Measurements from ENCODE around the gene BRCC3.

Gene BRCC3

DNA sequence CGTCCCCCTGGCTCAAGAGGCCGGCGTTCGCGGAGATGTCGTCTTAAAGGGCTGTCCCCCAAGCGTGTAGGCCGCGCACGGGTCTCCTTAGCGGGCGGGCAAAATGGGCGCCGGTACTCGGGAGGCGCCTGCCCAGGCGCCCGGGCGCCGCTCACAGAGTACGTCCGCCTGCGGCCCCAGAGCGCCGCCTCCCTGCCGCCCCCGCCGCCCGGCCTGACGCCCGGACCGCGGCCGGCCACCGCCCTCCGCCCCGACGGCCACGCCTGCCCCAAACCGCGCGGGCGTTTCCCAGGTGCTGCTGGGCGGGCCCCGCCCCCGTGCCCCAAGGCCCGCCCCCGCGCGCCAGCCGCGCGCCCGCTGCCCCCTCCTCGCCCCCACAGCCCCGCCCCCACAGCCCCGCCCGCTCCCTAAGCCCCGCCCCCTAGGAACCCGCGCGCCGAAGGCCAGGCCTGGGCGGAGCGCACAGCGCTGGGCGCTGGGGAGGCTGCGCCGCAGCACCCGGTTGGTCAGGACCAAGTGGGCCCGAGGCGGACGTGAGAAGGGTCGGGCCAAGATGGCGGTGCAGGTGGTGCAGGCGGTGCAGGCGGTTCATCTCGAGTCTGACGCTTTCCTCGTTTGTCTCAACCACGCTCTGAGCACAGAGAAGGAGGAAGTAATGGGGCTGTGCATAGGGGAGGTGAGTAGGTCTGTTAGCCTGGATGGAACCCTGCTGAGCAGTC lies at the start of gene BRCC3, which contains the start of the genes CMC4 and MTCP1:
Gene BRCC3, plus strand, starts transcription at position 534 of the 719 bp plus-strand sequence. Its CDS starts 20 bp downstream, at position 554.
Gene CMC4, minus strand, starts transcription at position 162 of the 719 bp plus-strand sequence. CDS start 7,113 bp downstream, outside the sequence.
Gene MTCP1, minus strand, starts transcription at position 162 of the 719 bp plus-strand sequence. CDS start 5,126 bp downstream, outside the sequence.
- TF ChIP-seq Cebpa-rat (IDR thresholded peaks at IDR 0.05): no peak
- peaks cover 0 to 30% (median 6%) of the 10 kb centered on the region in 11 experiments; a peak in 9 of 22 replicates for H4K20me1 ChIP-seq
- H3K4me3 ChIP-seq: peak within 1 kb of the TSS; percentile 61 to 75 (median 72)
- peaks cover 0 to 3% (median 0%) of the 10 kb centered on the region in 11 experiments; a peak in 1 of 22 replicates for H3K9me3 ChIP-seq (replicated peaks in 1 of 11)
- peak within 1 kb of the TSS; percentile 60 to 82 (median 75) for H3K4me2 ChIP-seq
- peaks cover 25 to 40% (median 28%) of the 10 kb centered on the region in 10 experiments for H3K4me1 ChIP-seq
- peak within 1 kb of the TSS; percentile 82 to 91 (median 87) for H3K9ac ChIP-seq
- peaks cover 6 to 26% (median 12%) of the 10 kb centered on the region in 11 experiments; a peak in 17 of 22 replicates for H3K36me3 ChIP-seq
- H3K27me3 ChIP-seq: peaks cover 45 to 92% (median 81%) of the 10 kb centered on the region in 11 experiments
- peak within 1 kb of the TSS; percentile 73 to 91 (median 87) for H3K27ac ChIP-seq

DNA sequence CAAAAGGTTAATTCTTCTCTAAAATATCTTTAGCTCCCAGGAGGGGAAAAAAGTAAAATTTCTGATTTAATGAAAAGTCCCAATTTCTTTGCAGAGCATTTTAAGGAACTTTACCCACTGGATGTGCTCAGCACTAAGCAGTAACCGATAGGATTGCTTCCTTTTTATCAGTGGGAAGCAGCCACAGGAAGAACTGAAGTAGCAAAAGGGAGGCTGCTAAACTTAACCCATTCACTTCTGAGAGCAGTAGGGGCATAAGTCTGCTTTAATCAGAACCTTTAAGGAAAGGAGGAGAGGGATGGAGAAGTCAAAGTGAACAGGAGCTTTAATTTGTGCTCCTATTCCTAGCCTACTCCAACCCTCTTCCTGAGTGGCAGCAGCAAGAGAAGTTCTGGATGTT lies 48.7 kb upstream of the BRCC3 start, which contains the start of gene F8:
Gene F8, minus strand, starts transcription at position 139 of the 400 bp plus-strand sequence. CDS start 171 bp downstream, outside the sequence.
- no peak for TF ChIP-seq Cebpa-rat (IDR thresholded peaks at IDR 0.05)
- Histone ChIP-seq H4K20me1 (no peaks in the 10 kb centered on the region), H3K9ac (no peak within 1 kb of the TSS), H3K9me3 (replicated peaks in 1 of 11) (no peaks in the 10 kb centered on the region; a peak in 2 of 22 replicates), H3K27me3 (peaks cover 58 to 78% (median 69%) of the 10 kb centered on the region in 11 experiments), H3K27ac (no peak within 1 kb of the TSS), H3K4me2 (peak within 1 kb of the TSS in 4 of 11 experiments; percentile 15 to 42 (median 37); a peak in 6 of 22 replicates), H3K4me1 (peaks cover 0 to 15% (median 0%) of the 10 kb centered on the region in 10 experiments; a peak in 6 of 20 replicates), H3K36me3 (no peaks in the 10 kb centered on the region), H3K4me3 (no peak within 1 kb of the TSS)

DNA sequence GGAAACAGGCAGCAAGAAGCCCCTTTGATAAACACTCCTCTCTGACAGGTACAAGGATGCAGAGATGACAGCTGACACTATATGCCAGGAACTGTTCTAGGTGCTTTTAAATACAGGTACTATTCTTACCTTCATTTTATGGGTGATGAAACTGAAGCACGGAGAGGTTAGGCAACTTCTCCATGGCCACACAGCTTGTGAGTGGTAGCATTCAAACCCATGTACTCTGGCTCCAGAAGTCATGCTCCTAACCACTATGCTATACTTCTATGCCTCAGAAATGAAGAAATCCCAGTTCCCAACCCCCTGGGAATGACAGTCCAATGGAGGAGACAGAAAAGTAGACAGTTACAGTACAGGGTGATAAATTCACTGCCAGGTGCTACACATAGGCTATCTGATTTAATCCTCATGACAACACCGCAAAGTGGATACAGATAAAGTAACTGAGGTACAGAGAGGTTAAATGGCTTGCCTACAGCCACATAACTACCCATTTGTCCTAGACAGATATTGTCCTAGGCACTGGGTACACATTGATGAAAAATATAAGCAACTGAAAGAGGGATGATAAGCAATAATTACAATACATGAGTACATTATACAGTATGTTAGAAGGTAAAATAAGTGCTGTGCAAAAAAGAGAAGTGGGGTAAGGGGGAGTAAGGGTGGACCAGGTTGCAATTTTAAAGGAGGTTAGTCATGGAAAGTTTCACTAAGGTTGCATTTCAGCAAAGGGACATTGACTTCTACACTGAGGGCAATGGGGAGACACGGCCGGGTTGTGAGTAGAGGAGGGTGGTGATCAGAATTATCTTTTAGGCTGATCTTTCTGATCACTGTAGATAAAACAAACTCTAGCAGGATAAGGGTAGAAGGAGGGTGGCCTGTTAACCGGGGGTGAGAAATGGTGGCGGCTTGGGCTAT lies 47.1 kb upstream of the BRCC3 start:
- Histone ChIP-seq H3K4me3 (no peak overlapping the region), H3K27me3 (peaks cover 47 to 72% (median 62%) of the 10 kb centered on the region in 11 experiments), H3K4me2 (no peak overlapping the region), H3K36me3 (no peaks in the 10 kb centered on the region), H3K27ac (no peak overlapping the region), H4K20me1 (peaks cover 0 to 4% (median 0%) of the 10 kb centered on the region in 11 experiments; a peak in 2 of 22 replicates), H3K4me1 (peaks cover 0 to 29% (median 13%) of the 10 kb centered on the region in 10 experiments; a peak in 16 of 20 replicates), H3K9ac (no peak overlapping the region), H3K9me3 (replicated peaks in 1 of 11) (no peaks in the 10 kb centered on the region; a peak in 2 of 22 replicates)
- TF ChIP-seq Cebpa-rat (IDR thresholded peaks at IDR 0.05): no peak

DNA sequence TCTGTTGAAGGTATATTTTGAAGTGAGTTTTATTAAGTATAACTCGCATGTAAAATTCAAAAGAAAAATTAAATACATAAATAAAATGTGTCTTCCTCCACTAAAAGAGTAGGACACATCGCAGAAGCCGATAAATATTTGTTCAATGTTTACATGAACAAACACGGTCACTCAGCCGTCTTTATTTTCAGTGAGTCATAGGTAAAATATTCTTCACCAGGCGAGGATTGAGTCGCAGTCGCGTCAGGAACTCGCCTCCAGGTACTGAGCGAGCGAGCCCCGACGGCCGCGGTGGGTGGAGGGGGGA lies 44.9 kb upstream of the BRCC3 start:
- H3K4me3 ChIP-seq: peak overlapping the region; percentile 38 to 75 (median 64)
- H3K4me2 ChIP-seq: peak overlapping the region in 5 of 11 experiments; percentile 24 to 44 (median 29); a peak in 6 of 22 replicates
- peaks cover 0 to 29% (median 13%) of the 10 kb centered on the region in 10 experiments; a peak in 16 of 20 replicates for H3K4me1 ChIP-seq
- peak overlapping the region; percentile 18 to 97 (median 95); a peak in 20 of 22 replicates for H3K27ac ChIP-seq
- H3K36me3 ChIP-seq: no peaks in the 10 kb centered on the region
- H3K9ac ChIP-seq: peak overlapping the region; percentile 67 to 95 (median 93); a peak in 21 of 22 replicates
- H4K20me1 ChIP-seq: peaks cover 0 to 8% (median 0%) of the 10 kb centered on the region in 11 experiments; a peak in 4 of 22 replicates
- H3K27me3 ChIP-seq: peaks cover 33 to 63% (median 50%) of the 10 kb centered on the region in 11 experiments
- TF ChIP-seq Cebpa-rat (IDR thresholded peaks at IDR 0.05): no peak
- peaks cover 0 to under 1% (median 0%) of the 10 kb centered on the region in 11 experiments; a peak in 2 of 22 replicates for H3K9me3 ChIP-seq (replicated peaks in 1 of 11)

DNA sequence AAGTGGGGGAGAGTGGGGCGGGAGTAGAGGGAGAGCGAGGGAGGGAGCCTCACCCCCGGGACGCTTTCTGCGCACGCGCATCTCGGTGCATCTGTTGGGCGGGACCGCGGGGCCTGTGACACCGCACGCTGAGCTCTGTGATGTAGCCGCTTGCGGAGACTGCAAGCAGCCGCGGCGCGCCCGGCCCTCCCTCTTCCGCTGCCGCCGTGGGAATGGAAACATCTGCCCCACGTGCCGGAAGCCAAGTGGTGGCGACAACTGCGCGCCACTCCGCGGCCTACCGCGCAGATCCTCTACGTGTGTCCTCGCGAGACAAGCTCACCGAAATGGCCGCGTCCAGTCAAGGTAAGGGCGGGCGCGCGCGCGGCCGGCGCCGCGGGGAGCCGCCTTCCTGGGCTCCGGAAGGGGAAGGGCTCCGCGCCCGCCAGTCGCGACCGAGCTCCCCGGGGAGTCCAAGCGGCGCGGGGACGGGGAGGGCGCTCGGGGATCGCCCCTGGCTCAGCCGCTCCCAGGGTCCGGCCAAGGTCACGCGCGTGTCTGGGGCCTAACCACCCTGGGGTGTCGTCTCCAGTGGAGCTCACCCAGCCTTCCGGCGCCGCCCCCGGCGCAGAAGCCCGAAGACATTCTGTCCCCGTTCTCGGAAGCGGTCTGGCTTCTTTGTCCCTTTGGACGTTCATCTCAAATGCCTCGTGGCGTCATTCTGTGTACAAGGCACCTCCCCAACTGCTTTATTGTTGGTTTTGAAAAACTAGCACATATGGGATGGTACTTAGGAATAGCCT lies 44.4 kb upstream of the BRCC3 start, which contains the start of gene FUNDC2:
Gene FUNDC2, plus strand, starts transcription at position 118 of the 782 bp plus-strand sequence. Its CDS starts 95 bp downstream, at position 213.
- TF ChIP-seq Cebpa-rat (IDR thresholded peaks at IDR 0.05): no peak
- Histone ChIP-seq H3K9me3 (replicated peaks in 1 of 11) (peaks cover 0 to 5% (median 0%) of the 10 kb centered on the region in 11 experiments; a peak in 3 of 22 replicates), H3K9ac (peak within 1 kb of the TSS; percentile 88 to 95 (median 93)), H3K27ac (peak within 1 kb of the TSS; percentile 88 to 97 (median 95)), H3K4me3 (peak within 1 kb of the TSS; percentile 58 to 75 (median 64)), H4K20me1 (peaks cover 0 to 10% (median 0%) of the 10 kb centered on the region in 11 experiments; a peak in 4 of 22 replicates), H3K4me1 (peaks cover 0 to 28% (median 13%) of the 10 kb centered on the region in 10 experiments; a peak in 16 of 20 replicates), H3K36me3 (no peaks in the 10 kb centered on the region), H3K27me3 (peaks cover 28 to 61% (median 46%) of the 10 kb centered on the region in 11 experiments), H3K4me2 (peak within 1 kb of the TSS; percentile 57 to 83 (median 68))

DNA sequence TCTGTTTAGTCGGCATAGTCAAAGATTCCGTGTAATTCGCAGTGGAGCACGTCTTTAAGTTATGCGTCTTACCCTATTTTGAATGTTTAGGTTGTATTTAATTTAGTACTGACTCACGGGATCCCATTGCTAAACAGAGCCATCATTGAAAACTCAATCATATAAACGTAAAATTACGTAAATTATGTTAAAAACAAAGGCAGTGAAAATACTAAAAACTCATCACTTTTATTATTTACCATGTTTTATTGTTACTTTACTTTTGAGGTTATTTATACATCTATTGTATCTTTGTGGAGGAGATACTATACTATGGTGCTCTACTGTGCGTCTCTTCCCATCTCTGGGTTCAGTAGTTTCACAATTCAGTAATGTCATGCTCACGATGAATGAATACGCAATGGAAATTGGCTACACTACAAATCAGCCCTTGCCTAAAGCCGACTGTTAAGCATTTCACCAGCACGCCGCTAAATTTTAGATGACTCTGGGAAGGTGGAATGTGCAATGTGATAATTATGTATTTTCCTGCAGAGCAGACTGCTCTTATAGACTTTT lies 43.7 kb upstream of the BRCC3 start:
- H3K4me3 ChIP-seq: peak overlapping the region; percentile 58 to 75 (median 64)
- peaks cover 0 to 10% (median 0%) of the 10 kb centered on the region in 11 experiments; a peak in 4 of 22 replicates for H4K20me1 ChIP-seq

DNA sequence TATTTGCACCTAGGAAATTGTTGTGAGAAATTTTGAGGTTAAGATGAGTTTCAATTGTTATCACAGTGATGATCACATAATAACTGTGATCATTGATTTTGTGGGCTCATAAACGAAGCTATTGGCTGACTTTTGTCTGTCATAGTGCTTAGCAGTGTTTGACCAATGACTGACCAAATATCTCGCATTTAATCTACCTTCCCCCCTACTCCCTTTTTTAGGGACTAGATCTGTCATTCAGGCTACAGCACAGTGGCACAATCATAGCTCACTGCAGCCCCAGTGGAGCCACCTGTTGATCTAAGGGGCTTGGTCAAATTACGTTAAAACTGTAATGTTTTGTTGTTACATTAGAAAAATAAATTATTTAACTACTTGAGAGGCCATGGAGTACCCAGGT lies 43.2 kb upstream of the BRCC3 start:
- Histone ChIP-seq H3K9me3 (replicated peaks in 1 of 11) (peaks cover 0 to 15% (median 0%) of the 10 kb centered on the region in 11 experiments; a peak in 7 of 22 replicates), H3K4me1 (peaks cover 0 to 16% (median 13%) of the 10 kb centered on the region in 10 experiments; a peak in 15 of 20 replicates), H4K20me1 (peaks cover 0 to 15% (median 0%) of the 10 kb centered on the region in 11 experiments; a peak in 4 of 22 replicates), H3K27ac (peak overlapping the region; percentile 88 to 97 (median 95); a peak in 20 of 22 replicates), H3K27me3 (peaks cover 16 to 58% (median 37%) of the 10 kb centered on the region in 11 experiments; a peak in 21 of 22 replicates), H3K9ac (peak overlapping the region; percentile 88 to 95 (median 93); a peak in 20 of 22 replicates), H3K36me3 (0 out of 22 replicates have a peak, but pooled peaks cover 0 to under 1% (median 0%) of the 10 kb centered on the region in 11 experiments), H3K4me2 (peak overlapping the region; percentile 57 to 83 (median 68)), H3K4me3 (peak overlapping the region; percentile 58 to 75 (median 64))
- TF ChIP-seq Cebpa-rat (IDR thresholded peaks at IDR 0.05): no peak

More for the DNA sequence above, 43.7 kb upstream of the BRCC3 start:
- Histone ChIP-seq H3K9me3 (replicated peaks in 1 of 11) (peaks cover 0 to 11% (median 0%) of the 10 kb centered on the region in 11 experiments; a peak in 6 of 22 replicates), H3K4me2 (peak overlapping the region; percentile 57 to 83 (median 68)), H3K9ac (peak overlapping the region; percentile 88 to 95 (median 93)), H3K36me3 (no peaks in the 10 kb centered on the region), H3K4me1 (peaks cover 0 to 21% (median 13%) of the 10 kb centered on the region in 10 experiments; a peak in 16 of 20 replicates), H3K27ac (peak overlapping the region; percentile 88 to 97 (median 95)), H3K27me3 (peaks cover 22 to 58% (median 39%) of the 10 kb centered on the region in 11 experiments; a peak in 21 of 22 replicates)
- TF ChIP-seq Cebpa-rat (IDR thresholded peaks at IDR 0.05): no peak

All from BLaER1 treated with 17β-estradiol and CSF1 and Interleukin-3, amounts not matched to agents 10 nM and 100 nM (cell line).